ENCODE data around the gene STK17B. TPM values are rescaled to one million over a fixed set of nuclear protein-coding genes. Genes with fewer than 3 reads are reported as not detected.

Gene STK17B
- total and polyA plus RNA-seq, 9 of the 15 experiments (the other 6 are each of a cell fraction or from before 2014, with no cell fraction given) = 2.3 to 17.7 (median 8.5) TPM

DNA sequence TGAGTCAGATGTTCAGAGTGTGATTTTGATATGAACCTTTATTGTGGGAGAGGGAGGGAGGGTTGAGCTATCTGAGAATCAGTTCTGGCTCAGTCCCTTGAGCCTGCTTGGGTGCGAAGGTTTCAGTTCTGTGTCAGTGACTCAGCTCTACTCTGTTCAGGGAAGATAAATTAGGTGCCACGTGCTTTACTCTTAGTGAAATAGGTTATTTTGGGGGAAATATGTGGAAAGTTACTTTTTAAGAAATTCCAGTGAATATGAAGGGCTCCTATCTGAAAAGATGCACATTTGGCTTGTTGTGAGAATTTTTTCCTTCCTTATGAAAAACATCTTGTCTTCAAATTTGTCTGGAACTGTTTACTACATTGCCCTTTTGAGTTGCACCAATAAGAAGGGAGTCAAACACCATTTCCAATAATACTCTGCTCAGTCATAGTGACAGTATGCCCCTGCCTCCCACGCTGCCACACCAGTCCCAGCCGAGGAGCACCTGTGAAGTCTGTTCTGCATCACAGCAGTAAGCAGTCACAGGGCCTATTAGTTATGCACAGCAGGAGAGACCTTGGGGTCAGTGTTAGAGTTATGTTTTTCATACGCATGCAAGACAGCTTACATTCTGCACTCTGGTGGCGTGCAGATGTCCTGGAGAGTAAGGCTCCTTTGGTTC is 69.9 kb downstream of the STK17B start (continued):
- TF ChIP-seq, protein P1, sequence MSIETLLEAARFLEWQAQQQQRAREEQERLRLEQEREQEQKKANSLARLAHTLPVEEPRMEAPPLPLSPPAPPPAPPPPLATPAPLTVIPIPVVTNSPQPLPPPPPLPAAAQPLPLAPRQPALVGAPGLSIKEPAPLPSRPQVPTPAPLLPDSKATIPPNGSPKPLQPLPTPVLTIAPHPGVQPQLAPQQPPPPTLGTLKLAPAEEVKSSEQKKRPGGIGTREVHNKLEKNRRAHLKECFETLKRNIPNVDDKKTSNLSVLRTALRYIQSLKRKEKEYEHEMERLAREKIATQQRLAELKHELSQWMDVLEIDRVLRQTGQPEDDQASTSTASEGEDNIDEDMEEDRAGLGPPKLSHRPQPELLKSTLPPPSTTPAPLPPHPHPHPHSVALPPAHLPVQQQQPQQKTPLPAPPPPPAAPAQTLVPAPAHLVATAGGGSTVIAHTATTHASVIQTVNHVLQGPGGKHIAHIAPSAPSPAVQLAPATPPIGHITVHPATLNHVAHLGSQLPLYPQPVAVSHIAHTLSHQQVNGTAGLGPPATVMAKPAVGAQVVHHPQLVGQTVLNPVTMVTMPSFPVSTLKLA (conservative IDR thresholded peaks at IDR 0.05) = peak; percentile 74 to 84
- no peak for TF ChIP-seq KLF1 (tag; IDR thresholded peaks at IDR 0.05)
- TF ChIP-seq, protein P2, sequence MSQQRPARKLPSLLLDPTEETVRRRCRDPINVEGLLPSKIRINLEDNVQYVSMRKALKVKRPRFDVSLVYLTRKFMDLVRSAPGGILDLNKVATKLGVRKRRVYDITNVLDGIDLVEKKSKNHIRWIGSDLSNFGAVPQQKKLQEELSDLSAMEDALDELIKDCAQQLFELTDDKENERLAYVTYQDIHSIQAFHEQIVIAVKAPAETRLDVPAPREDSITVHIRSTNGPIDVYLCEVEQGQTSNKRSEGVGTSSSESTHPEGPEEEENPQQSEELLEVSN (IDR thresholded peaks at IDR 0.05; ENCODE audit: borderline replicate concordance in 1 of 2, extremely low read depth in 1 of 2, insufficient read depth in 1 of 2, insufficient read length in 1 of 2, low read depth in 1 of 2, low read length in 1 of 2, poor library complexity in 1 of 2, severe bottlenecking in 1 of 2) = peak in 1 of 2 experiments; percentile 62
- TF ChIP-seq RBM15 (IDR thresholded peaks at IDR 0.05; ENCODE audit: insufficient read depth, low read length) = no peak
- TF ChIP-seq, protein P3, sequence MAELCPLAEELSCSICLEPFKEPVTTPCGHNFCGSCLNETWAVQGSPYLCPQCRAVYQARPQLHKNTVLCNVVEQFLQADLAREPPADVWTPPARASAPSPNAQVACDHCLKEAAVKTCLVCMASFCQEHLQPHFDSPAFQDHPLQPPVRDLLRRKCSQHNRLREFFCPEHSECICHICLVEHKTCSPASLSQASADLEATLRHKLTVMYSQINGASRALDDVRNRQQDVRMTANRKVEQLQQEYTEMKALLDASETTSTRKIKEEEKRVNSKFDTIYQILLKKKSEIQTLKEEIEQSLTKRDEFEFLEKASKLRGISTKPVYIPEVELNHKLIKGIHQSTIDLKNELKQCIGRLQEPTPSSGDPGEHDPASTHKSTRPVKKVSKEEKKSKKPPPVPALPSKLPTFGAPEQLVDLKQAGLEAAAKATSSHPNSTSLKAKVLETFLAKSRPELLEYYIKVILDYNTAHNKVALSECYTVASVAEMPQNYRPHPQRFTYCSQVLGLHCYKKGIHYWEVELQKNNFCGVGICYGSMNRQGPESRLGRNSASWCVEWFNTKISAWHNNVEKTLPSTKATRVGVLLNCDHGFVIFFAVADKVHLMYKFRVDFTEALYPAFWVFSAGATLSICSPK (IDR thresholded peaks at IDR 0.05; ENCODE audit: borderline replicate concordance) = no peak
- TF ChIP-seq ZNF197 (CRISPR knock-in tag; IDR thresholded peaks at IDR 0.05; ENCODE audit: low read depth) = no peak
- TF ChIP-seq EP400 (IDR thresholded peaks at IDR 0.05) = peak; percentile 48
- peak; percentile 38; the same call in 1 of the 2 replicates for TF ChIP-seq RAD51 (IDR thresholded peaks at IDR 0.05; ENCODE audit: borderline replicate concordance, low read depth)
- peak; percentile 75 to 80 for TF ChIP-seq KDM1A (IDR thresholded peaks at IDR 0.05)
- TF ChIP-seq ZNF217 (CRISPR knock-in tag; IDR thresholded peaks at IDR 0.05) = no peak
- TF ChIP-seq BHLHE40 (IDR thresholded peaks at IDR 0.05; ENCODE audit: low read length) = peak; percentile 81
- TF ChIP-seq, protein P4, sequence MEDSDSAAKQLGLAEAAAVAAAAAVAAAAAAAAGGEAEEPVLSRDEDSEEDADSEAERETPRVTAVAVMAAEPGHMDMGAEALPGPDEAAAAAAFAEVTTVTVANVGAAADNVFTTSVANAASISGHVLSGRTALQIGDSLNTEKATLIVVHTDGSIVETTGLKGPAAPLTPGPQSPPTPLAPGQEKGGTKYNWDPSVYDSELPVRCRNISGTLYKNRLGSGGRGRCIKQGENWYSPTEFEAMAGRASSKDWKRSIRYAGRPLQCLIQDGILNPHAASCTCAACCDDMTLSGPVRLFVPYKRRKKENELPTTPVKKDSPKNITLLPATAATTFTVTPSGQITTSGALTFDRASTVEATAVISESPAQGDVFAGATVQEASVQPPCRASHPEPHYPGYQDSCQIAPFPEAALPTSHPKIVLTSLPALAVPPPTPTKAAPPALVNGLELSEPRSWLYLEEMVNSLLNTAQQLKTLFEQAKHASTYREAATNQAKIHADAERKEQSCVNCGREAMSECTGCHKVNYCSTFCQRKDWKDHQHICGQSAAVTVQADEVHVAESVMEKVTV (CRISPR knock-in tag; IDR thresholded peaks at IDR 0.05) = no peak
- TF ChIP-seq, protein P5, sequence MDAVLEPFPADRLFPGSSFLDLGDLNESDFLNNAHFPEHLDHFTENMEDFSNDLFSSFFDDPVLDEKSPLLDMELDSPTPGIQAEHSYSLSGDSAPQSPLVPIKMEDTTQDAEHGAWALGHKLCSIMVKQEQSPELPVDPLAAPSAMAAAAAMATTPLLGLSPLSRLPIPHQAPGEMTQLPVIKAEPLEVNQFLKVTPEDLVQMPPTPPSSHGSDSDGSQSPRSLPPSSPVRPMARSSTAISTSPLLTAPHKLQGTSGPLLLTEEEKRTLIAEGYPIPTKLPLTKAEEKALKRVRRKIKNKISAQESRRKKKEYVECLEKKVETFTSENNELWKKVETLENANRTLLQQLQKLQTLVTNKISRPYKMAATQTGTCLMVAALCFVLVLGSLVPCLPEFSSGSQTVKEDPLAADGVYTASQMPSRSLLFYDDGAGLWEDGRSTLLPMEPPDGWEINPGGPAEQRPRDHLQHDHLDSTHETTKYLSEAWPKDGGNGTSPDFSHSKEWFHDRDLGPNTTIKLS (IDR thresholded peaks at IDR 0.05; ENCODE audit: borderline replicate concordance, low read depth) = peak; percentile 40; the same call in 1 of the 2 replicates
- no peak for TF ChIP-seq ZNF23 (CRISPR knock-in tag; IDR thresholded peaks at IDR 0.05)
- TF ChIP-seq ZNF253 (CRISPR knock-in tag; conservative IDR thresholded peaks at IDR 0.05) = no peak
- 0 out of 2 replicates have a peak, but pooled peaks have one; percentile 50 for TF ChIP-seq MTA2 (IDR thresholded peaks at IDR 0.05; ENCODE audit: low read depth)
